CD4-positive, alpha-beta T cell treated with Interleukin-15 for 4 hours (primary cell): ENCODE measurements around the gene POLA1.
"Not testable (repeated sequence)": the region's sequence is repeated elsewhere in the genome, so short reads cannot be mapped to it uniquely, and the experiment has no call there.

Experiments
- DNase-seq: peaks from one replicate; pipeline ENCODE4 v3.0.0-alpha.2; 2020; ENCODE audit warnings: low spot score

The POLA1 gene

GRCh38 chrX:24796204-24796603 lies 102.5 kb downstream of the POLA1 start:
- DNase-seq: no peak

- no peak for DNase-seq
Observed at GRCh38 chrX:24799078-24799477, 105.4 kb downstream of the POLA1 start.

- DNase-seq: no peak
Observed at GRCh38 chrX:24799565-24799964, 105.8 kb downstream of the POLA1 start.

GRCh38 chrX:24805201-24805600 lies 111.5 kb downstream of the POLA1 start:
- DNase-seq: no peak

GRCh38 chrX:24819807-24820206 lies 126.1 kb downstream of the POLA1 start:
- not testable (repeated sequence) for DNase-seq

GRCh38 chrX:24828147-24828546 lies 134.4 kb downstream of the POLA1 start:
- DNase-seq: no peak

- DNase-seq: no peak
Observed at GRCh38 chrX:24828600-24828999, 134.9 kb downstream of the POLA1 start.

GRCh38 chrX:24833695-24834094 lies 140.0 kb downstream of the POLA1 start:
- DNase-seq: no peak

GRCh38 chrX:24837966-24838365 lies 144.2 kb downstream of the POLA1 start:
- DNase-seq: no peak

GRCh38 chrX:24838629-24839028 lies 144.9 kb downstream of the POLA1 start:
- peak; percentile 19 for DNase-seq

- no peak for DNase-seq
Observed at GRCh38 chrX:24839331-24839730, 145.6 kb downstream of the POLA1 start.

GRCh38 chrX:24842486-24842885 lies 148.8 kb downstream of the POLA1 start:
- DNase-seq: no peak

GRCh38 chrX:24846550-24847150 lies 152.9 kb downstream of the POLA1 start:
- no peak for DNase-seq

GRCh38 chrX:24851289-24851688 lies 157.6 kb downstream of the POLA1 start:
- DNase-seq: no peak

- DNase-seq: no peak
Observed at GRCh38 chrX:24851780-24852179, 158.1 kb downstream of the POLA1 start.

- DNase-seq: no peak
Observed at GRCh38 chrX:24858004-24858746, 164.5 kb downstream of the POLA1 start.

- no peak for DNase-seq
Observed at GRCh38 chrX:24859211-24859841, 165.6 kb downstream of the POLA1 start.

GRCh38 chrX:24860140-24860539 lies 166.4 kb downstream of the POLA1 start:
- DNase-seq: no peak

- no peak for DNase-seq
Observed at GRCh38 chrX:24862343-24862742, 168.6 kb downstream of the POLA1 start.

- not testable (repeated sequence) for DNase-seq
Observed at GRCh38 chrX:24863779-24864178, 170.1 kb downstream of the POLA1 start.

- no peak for DNase-seq
Observed at GRCh38 chrX:24870143-24870542, 176.4 kb downstream of the POLA1 start.

- no peak for DNase-seq
Observed at GRCh38 chrX:24874604-24875247, 181.0 kb downstream of the POLA1 start.
